SK-N-SH (cell line): Measurements from ENCODE around the gene TMEM171.

ENCODE experiments used
- GATA2 ChIP-seq: sonication (generic); formaldehyde crosslinking; IDR thresholded peaks from 2 replicates; pipeline ENCODE4 v1.5.0; 2020; ENCODE audit warnings: mild to moderate bottlenecking, missing genetic modification reagents
- NRF1 ChIP-seq: IDR thresholded peaks from 2 replicates; pipeline ENCODE4 v1.6.1; 2012; ENCODE audit warnings: low read depth, mild to moderate bottlenecking, low read length

DNA sequence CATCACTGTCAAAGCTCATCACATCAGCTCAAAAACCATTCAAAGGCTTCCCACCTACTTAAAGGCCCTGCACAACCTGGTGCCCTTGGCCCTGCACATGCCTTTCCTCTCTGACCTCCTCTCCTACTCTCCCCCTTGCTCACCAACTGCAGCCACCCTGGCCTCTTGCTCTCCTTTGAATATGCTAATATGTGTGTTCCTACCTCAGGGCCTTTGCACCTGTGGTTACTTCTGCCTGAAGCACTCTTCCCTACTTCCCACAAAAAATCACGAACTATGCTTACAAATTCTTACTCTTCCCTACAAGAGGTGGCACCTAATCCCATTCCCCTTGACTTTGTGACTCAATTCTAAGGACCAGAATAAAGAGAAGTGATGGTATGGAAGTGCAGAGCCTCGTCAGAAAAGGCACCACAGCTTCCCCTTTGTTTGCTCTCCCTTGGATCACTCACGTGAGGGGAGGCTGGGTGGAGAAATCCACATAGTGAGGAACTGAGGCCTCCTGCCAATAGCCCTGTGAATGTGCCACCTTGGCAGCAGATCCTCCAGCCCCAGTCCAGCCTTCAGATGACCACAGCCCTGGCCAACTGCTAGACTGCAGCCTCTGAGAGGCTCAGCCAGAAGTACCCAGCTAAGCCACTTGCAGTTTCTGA is 3.2 kb upstream of the TMEM171 start:
- TF ChIP-seq NRF1 (no peak), GATA2 (CRISPR knock-in tag) (no peak)
